Glomerular endothelial cell (primary cell): ENCODE measurements around the gene TPST2. TPM values are rescaled to one million over a fixed set of nuclear protein-coding genes. Genes with fewer than 3 reads are reported as not detected.
"Not testable (repeated sequence)": the region's sequence is repeated elsewhere in the genome, so short reads cannot be mapped to it uniquely, and the experiment has no call there.

Source experiments
- DNase-seq: peaks from one replicate; pipeline ENCODE4 v3.0.0-alpha.2; 2011; ENCODE audit warnings: low read depth, low spot score; ENCODE audit errors: extremely low read depth
- total RNA-seq: library from RNA; depleted of rRNA; stranded (reverse); fragments of >200 nt; gene quantifications from 2 replicates; pipeline ENCODE4 v1.2.3, GENCODE V29; 2015

TPST2 gene
- 92.7 and 99.2 TPM in 2 replicates for total RNA-seq

DNA sequence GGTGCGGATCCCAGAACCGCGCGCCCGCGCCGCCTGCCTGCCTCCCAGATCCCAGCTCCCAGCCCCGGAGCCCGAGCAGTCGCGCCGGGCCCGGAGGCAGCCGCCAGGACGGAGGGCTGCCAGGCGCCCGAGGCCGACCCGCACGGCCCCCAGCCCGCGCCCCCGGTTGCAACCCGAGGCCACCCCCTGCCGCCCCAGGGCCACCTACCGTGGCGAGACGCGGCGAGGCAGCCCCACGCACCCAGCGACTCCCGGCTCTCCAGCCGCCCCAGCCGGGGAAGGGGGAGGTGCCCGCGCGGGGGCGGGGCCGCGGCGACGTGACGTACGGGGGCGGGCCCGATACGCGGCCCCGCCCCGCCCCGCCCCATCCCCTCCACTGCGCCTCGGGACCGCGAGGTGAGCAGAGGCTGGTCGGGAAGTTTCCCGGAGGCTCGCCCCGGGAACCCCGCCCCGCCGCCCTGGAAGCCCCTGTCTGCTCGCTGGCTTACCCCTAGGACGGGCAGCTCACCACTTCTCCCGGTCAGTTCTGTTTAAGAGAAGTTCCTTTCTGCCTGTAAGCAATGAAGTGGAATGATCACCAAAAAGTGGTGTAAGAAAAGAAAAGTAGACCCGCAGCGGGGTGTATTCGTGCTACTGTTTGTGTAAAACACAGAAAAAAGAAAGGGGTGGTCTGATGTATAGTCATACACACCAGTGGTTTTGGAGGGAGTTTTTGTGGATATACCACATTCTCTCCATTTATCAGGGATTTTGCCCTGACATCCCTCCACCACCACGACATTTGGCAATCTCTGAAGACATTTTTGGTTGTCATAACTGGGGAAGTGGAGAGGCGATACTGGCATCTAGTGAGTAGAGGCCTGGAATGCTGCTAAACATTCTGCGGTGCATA is at the start of gene TPST2:
Gene TPST2 (minus strand): TSS at position 288 of the 892 bp plus-strand sequence. CDS start 48,502 bp downstream, outside the sequence.
- DNase-seq = no peak

DNA sequence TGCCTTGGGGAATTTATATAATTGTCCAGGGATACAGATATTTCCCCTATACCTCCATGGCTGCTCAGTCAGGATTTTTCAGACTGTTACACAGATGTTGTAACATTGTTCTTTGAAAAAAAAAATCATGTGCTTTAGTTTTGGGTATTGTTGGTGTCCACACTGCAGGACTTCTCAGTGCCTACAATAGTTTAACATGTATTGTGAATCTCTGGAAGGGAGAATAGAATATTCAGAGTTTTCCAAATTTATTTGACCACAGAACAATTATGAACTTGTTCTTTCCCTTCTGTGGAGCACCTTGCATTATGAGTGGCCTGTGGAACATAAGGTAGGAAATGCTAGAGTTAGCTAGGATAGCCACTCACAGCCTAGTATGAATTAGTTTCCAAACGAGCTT is 46.4 kb upstream of the TPST2 start:
- DNase-seq = no peak

DNA sequence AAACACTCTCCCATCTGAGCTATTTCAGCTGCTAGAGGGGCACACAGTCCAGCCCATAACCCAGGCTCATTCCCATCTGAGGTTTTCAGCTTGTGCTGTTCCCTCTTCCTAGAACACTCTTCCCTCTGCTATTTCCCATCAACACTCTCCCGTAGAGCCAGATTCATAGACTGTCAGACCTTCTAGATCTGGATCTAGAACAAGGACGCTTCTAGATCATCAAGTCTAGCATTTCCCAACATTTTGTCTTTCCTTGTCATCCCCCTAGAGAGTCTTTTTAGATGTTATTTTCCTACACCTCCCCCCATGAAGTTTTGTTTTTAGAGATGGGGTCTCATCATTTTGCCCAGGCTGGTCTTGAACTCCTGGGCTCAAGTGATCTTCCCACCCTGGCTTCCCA is 45.2 kb upstream of the TPST2 start:
- DNase-seq = no peak

DNA sequence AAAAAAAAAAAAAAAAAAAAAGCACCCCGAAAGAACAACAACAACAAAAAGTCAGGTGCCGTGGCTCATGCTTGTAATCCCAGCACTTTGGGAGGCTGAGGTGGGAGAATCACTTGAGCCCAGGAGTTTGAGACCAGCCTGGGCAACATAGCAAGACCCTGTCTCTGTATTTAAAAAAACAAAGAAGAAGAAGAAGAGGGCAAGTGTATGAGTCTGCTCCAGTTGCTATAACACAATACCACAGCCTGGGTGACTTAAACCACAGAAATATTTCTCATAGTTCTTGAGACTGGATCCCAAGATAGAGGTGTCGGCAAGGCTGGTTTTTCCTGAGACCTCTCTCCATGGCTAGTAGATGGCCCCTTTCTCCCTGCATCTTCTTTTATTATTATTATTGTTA is 44.3 kb upstream of the TPST2 start:
- DNase-seq = no peak

DNA sequence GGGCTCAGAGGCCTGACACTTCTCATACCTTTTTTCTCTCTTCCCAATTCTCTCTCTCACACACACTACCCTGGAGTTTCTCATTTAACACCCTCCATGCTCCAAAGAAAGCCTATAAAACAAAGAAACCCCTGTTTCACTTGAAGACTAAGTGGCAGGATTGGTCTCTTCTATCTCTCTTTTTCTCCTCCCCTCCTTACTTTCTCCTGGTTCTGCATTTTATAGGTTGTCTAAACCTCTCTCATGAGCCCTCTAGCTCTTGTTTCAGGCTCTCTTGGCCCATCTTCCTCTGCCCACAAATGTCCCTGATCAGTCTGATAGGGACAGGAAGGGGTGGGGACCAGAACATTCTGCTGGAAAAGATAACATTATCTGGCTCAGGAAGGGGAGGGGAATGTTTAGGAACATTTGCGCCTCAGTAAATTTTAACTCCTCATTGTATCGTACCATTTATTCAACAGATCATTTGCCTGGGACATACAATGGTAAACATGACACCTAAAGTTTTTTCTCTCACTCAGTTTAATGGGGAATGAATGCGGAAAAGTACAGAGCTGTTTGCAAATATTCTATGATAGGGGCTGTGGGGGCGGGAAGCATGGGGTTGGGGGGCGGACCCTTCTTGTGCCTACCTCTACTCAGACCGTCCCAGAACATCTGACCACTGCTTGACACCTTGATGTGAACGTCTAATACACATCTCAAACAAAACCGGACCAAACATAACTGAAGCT is 42.7 kb upstream of the TPST2 start:
- DNase-seq = no peak

DNA sequence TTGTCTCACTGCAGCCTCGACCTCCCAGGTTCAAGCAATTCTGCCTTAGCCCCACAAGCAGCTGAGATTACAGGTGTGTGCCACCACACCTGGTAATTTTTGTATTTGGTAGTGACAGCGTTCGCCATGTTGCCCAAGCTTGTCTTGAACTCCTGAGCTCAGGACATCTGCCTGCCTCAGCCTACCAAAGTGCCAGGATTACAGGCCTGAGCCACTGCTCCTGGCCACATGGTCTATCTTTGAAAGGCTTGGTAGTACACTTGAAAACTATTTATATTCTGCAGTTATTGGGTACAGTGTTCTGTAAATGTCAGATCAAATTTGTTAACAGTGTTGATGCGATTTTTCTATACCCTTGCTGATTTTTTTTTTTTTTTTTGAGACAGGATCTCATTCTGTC is 41.4 kb upstream of the TPST2 start:
- DNase-seq = no peak

DNA sequence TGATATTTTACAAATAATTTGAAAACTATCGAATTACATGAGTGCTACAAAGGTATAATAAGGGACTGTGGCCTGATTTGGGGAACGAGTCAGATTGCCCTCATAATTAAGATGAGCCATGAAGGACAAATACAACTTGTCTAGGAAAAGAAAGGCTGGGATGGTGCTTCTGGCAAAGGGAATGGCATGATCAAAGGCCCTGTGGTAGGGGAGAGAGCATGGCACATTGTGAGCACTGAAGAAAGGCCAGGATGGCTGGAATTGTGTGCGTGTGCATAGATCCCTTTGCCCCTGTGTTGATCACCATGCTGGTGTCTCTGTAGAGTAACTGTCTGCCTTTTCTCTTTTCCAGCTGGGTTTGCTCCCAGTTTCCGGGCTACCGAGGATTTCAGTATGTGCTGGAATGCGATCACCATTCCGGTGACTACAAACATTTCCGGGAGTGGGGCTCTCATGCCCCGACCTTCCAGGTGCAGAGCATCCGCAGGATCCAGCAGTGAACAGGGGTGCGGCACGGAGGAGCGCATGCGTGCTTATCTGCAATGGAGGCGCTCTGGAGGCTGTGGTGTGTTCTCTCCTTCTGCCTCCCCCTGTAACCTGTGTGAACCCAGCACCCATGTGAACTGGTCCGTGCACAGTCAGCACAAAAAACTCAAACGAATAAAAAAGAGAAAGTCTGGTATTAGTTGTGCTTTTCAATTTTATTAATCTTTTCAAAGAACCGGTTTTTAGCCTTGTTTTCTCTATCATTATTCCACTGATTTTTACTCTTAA is 40.2 kb upstream of the TPST2 start:
- DNase-seq = no peak

DNA sequence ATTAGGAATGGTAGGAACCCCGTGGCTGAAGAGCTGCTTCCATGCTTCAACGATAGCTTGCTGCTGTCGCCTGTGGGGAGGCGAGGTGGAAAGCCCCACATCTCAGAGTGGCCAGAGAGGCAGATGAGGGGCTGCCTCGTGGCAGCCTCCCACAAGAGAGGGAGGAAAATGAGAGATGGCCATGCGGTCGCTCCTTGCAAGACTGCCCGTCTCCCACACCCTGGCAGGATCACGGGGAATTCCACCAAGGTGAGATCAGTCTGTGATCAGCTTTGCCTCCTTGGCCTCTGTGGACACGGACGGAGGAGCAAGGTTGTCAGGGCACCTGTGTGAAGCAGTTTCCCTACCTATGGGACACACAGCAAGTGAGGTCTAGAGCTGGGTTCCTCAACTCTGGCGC is 34.9 kb upstream of the TPST2 start:
- no peak for DNase-seq

DNA sequence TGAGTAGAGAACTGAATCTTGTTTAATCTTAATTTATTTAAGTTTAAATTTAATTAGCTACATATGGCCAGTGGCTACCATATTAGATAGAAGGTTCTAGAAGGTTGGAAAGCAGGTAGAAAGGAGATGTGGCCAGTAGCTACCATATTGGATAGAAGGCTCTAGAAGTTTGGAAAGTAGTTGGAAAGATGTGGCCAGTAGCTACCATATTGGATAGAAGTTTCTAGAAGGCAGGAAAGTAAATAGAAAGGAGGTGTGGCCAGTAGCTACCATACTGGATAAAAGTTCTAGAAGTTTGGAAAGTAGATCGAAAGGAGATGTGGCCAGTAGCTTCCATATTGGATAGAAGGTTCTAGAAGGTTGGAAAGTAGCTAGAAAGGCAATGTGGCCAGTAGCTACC is 34.1 kb upstream of the TPST2 start:
- DNase-seq = no peak

DNA sequence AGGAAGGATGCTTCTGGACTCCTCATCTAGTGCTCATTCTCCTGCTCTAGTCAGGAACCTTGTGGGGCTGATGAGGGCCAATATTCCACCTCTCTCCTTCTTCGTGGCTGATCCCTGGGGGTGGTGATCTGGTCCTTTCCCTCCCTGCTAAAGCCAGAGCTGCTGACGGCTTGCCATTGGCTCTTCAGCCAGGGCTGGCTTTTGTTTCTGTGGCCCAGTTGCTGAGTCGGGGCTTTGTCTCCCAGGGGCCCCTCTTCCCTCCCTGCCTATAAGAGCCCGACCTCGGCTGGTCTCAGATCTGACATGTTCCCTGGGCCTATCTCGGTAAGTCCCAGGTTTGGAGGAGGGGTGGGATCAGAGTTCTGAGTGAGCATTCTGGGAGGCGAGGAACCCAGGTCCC is 31.7 kb upstream of the TPST2 start, which contains the start of gene CRYBA4:
Gene CRYBA4 (plus strand): TSS at position 301 of the 400 bp plus-strand sequence. CDS start 634 bp downstream, outside the sequence.
- DNase-seq = no peak

DNA sequence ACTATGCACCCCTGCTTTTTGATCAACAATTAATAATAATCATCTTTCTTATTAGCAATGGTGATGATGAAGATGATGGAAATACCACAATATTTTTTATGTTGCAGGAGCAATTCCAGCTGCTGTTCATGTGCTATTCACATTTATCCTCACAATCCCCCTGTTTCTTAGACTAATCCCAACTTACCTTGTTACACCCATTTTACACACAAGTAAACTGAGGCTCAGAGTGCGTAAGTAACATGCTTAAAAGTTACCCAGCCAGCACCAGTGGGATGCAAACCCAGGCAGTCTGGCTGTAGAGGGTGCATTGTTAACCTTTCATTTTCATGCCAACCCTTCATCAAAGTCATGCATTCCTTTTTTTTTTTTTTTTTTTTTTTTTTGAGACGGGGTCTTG is 30.3 kb upstream of the TPST2 start:
- DNase-seq = no peak

DNA sequence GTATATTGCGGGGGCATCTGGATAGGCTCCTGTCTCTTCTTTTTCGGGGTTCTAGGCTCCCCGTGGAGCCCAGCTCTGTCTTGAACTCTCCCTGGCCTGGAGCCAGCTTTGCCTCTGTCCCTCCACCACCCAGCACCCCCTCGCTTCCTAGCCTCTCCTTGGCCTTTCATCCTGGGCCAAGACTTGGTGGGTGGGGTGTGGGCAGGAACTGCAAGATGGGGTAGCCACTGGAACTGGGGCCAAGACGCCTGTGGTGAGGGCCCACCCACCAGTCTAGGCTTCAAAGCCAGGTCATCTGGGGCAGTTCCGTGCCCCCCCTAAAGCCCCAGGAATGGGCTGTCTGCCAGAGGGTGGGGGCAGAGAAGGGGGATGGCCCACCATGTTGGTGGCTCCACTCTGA is 29.6 kb upstream of the TPST2 start:
- no peak for DNase-seq

DNA sequence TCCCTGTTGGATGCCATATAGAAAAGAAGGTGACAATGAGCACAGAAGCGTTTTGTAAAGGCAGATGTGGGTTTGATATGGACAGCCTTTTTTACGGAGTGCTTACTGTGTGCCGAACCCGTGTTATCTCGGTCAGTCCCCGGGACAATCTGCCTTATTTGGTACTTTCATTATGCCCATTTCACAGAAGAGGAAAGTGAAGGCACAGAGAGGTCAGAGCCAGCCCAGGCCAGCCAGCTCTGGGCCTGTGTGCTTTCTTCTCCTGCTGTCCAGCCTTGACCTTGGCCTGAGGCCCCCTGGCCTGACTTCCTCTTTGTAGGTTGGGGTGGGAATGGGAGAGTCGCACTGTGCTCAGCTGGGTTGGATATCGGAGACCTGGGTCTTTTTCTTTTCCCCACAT is 28.5 kb upstream of the TPST2 start:
- no peak for DNase-seq

DNA sequence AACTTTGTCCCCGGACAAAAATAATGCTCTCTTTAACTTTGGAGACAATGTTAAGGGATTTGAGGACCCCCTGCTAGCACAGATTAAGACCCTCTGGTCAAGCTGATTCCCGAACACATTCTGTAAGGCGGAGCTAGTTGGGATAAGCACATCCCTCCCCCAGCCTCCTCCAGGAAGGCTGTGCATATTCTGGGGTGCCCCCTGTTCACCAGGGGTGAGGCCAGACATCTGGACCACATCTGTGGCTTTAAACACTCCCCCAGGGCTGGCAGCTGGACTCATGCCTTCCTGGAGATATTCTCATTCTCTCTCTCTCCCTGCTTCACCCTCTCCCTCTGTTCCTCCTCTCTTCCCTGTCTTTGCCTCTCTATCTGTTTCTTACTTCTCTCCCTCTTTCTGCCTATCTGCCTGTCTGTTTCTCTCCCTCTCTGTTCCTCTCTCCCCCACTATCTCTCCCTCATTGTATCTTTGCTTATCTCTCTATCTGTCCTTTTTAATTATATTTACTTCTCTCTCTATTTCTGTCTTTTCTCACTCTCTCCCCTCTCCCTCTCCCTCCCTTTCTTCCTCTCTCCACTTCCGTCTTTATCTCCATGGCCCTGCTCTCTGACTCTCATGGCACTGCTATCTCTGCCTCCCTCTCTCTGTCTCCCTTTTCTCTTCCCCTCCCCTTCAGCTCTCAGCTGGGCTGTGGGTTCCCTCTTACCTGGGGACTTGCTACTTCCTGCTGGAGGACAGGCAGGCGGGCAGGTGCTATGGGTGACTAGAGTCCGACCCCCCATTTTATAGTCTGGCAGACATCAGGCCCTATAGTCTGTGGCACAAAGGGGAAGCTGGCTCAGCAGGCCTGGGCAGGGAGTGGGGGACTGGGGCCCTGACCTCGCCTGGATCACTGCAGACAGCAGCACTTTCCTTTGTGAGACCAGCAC is 27.6 kb upstream of the TPST2 start, which contains the start of gene CRYBB1:
Gene CRYBB1 (minus strand): TSS at position 757 of the 929 bp plus-strand sequence. CDS start 1,708 bp downstream, outside the sequence.
- no peak for DNase-seq

DNA sequence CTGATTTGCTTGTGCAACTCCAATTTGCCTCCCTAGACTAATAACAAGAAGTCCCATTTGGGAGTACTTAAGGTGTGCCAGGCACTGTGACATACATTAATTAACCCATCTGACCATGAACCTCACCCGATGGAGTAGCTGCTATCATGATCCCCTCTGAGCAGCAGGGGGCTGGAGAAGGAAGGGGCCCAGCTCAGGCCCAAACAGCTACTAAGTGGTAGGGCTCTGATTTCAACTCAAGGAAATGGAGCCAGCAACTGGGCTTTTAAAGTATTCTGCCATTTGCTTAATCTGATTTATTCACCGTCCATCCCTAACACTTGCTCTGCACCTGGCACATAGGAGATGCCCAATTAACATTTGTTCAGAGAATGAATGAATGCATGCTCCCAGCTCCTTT is 26.7 kb upstream of the TPST2 start:
- DNase-seq = no peak

DNA sequence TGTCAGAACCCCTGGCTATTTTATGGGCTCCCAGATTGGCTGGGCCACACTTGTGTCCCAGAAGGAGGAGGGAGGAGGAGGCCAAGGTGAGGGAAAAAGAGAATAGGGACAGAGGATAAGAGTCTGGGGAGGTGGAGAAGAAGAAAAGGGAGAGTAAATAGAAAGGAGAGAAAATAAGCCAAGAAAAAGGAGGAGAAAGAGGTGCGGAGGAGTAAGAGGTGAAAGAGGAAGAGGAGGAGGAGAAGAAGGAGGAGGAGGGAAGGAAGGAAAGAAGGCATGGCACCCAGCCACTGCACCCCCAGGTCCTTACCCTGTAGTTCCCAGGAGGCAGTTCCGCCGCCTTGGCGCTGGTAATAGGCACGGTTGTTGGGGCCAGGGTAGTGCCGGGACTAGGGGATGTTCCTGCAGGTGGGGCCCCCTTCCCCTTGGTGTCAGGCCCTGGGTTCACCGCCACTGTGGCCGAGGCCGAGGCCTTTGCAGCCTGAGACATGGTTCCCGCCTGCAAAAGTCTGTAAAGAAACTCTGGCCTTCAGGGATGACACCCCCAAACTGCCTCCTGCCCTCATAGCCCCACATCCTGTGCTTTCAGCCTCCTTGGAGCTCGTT is 26.0 kb upstream of the TPST2 start:
- no peak for DNase-seq

DNA sequence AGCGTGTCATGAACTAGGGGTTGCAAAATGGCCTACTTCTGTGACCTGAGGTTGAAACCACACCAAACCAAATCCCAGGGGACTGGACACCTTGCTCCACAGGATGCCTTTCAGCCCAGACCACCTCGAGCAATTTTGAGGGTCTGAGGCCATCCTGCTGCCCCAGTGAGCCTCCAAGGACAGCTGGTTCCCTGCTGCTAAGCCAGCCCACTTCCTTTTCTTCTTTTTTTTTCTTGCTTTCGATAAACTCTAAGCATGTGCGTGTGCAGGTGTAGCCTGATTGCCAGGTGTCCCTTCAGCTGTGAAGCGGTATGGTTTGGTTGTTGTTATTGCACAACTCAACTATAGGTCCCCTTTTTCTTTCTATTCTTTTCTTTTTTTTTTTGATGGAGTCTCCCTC is 25.2 kb upstream of the TPST2 start:
- no peak for DNase-seq

DNA sequence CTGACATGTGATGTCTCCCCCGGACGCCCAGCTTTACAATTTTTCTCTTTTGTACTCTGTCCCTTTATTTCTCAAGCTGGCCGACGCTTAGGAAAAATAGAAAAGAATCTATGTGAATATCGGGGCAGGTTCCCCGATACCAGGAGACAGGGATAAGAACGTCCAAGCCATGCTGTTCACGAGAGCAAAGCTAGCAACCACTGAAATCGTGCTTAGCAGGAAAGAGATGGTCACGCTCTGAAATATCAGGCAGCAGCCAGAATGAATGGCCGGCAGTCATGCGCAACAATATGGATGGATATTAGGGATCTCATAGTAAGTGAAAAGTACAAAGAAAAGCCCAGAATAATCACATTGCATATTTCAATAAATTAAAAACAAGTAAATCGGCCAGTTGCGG is 24.4 kb upstream of the TPST2 start:
- no peak for DNase-seq

DNA sequence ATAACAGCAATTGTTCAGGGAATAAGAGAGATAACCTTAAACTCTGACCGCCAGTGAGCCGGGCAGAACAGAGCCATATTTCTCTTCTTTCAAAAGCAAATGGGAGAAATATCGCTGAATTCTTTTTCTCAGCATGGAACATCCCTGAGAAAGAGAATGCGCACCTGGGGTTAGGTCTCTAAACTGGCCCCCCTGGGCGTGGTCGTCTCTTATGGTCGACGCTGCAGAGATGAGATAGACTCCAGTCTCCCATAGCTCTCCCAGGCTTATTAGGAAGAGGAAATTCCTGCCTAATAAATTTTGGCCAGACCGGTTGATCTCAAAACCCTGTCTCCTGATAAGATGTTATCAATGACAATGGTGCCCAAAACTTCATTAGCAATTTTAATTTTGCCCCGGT is 23.8 kb upstream of the TPST2 start:
- DNase-seq = not testable (repeated sequence)

DNA sequence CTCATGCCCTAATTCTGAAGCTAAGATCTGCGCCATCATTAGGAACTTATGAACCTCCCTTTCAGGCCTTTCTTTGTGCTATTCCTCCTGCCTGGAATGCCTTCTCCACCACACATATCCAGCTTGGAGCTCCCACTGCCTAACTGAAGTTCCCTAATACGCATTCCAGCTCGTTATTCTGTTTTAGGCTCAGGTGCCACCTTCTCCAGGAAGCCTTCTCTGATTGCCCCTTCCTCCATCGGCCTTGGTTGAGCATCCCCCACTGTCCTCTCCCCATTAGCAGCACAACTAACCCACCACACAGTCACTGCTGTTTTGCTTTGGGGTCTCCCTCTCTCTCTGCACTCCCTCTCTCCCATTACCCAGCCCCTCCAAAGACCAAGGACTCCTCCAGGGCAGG is 22.7 kb upstream of the TPST2 start:
- no peak for DNase-seq
